ENCODE results near the gene KRTAP5-4.
"Not testable (repeated sequence)": the region's sequence is repeated elsewhere in the genome, so short reads cannot be mapped to it uniquely, and the experiment has no call there.

The KRTAP5-4 gene

DNA sequence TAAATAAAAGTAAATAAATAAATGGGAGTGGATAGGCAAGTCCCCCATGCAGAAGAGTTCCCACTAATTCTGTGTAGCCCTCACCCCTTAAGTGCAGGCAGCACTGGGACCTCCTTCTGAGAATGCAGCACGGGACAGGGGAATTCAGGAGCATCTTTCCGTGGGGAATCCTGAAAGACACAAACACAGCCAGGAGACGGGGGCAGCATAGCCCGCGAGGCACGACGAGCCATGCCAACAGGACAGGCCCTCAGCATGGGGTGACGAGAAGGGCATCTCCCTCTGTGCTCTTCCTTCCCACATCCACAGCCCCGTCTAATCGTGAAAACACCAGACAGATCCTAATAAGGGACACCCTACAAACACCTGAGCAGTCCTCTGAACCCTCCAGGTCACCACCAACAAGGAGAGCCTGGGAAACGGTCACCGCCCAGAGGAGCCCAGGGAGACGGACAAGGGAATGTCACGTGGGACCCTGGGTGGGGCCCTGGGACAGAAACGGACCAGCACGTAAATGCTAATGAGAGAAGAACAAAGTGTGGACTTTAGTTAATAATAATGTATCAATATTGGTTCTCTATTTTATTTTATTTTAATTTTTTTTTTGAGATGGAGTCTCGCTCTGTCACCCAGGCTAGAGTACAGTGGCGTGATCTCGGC, 14.5 kb upstream of the KRTAP5-4 start:
- no peak for DNase-seq

DNA sequence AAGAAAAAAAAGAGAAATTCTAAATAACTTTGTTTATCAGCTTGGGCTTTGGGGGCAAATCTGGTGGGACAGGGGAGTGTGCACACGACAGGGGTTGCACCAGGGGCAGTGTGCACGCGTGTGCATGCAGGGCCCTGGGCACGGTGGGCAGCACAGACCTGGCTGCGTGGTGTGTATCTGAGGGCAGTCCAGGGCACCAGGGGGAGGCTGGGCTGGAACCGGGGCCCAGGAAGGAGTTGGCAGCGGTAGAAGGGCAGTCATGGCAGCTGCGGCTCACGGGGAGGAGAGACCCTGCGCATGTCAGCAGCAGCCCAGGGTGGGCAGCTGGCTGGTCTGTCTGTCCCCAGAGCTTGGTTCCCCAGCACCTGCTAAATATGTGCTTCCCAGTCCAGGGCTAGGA, 11.9 kb upstream of the KRTAP5-4 start:
- DNase-seq = no peak

DNA sequence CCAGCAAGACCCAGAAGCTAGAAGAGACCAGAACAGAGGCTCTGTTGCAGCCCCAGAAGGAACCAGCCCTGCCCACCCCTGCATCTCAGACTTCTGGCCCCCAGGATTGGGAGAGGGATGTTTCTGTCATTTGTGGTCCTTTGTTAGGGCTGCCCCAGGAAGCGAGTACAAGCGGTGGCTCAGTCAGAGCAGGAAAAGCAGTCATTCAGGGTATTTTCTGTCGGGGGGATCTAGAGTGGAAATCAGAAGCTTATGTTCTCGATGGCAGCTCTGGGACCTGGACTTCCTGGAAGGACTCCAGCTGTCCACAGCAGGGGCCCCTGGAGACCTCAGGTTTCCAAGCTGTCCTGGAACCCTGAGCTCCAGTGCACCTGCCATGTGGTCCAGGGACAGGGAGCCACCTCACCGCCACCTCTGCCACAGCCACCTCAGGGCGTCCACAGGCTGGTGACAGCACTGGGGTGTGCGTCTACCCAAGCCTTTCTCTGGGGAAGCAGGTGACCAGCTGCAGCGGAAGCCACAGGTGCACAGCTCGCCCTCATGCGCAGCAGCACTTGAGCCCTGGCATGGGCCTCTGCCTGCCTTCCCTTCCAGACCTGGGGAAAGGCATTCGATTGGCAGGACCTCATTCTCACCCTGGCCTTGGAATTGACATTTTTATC, 10.2 kb upstream of the KRTAP5-4 start:
- DNase-seq = no peak

- DNase-seq = no peak
Observed at GRCh38 chr11:1631066-1631568, 9.2 kb upstream of the KRTAP5-4 start.

GRCh38 chr11:1630271-1630670, 8.3 kb upstream of the KRTAP5-4 start:
- no peak for DNase-seq

- DNase-seq = no peak
Observed at GRCh38 chr11:1629326-1630185, 7.6 kb upstream of the KRTAP5-4 start, which contains the start of gene KRTAP5-5. TSS of gene KRTAP5-5 (plus strand) at chr11:1629775. CDS start at chr11:1629841, 66 bp downstream.

DNA sequence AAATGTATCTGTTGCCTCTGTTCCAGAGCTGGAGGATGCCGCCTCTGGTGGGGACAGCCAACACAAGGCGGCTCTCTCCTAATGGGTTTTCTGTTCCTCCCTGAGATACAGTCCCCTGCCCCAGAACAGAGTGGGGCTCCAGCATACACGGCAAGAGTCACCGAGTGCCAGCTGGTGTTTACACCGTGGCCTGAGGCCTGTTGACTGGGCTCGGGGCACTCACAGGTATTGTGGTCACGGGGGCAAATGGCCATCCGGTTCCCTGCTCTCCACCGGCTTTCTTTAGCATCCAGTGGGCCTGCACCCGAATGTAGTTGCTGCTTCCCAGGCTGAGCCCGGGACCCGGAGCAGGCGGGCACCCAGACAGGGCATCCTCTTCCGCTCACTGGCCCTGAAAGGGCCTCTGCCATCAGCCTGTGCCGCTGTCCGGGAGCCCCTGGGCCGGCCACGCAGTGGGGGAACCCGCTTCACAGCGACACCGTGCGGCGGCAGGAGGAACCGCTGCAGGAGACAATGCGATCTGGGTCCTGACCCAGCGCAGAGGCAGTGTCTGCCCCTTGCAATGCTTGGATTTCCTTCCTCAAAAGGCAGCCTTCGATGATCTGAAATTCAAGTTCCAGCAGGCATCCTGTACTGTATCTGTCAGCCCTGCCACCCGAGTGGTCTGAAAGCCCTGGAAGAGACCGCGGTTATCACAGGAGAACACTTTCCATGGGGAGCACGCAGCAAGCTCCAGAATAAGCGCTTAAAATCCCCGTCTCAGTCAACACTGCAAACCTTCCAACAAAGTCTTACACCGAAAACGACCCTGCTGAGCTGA, 6.8 kb upstream of the KRTAP5-4 start:
- DNase-seq = no peak

GRCh38 chr11:1625541-1625940, 3.6 kb upstream of the KRTAP5-4 start:
- DNase-seq = no peak

DNA sequence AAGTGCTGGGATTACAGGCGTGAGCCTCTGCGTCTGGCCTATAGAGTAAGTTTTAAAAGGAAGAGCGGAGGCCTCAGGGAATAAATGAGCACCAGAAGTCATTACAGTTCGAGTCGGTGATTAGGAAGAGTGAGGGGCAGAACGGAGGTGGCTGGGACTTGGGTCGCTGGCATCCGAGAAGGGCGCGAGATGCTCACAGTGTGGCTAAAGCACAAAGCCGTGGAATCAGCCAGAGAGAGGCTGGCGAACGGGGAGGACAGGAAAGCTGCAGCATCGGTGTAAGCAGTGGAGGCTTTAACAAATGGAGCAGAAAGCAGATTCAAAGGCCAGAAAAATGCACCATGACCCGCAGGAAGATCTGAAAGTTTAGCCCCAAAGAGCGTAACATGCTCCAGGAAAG, 2.7 kb upstream of the KRTAP5-4 start:
- no peak for DNase-seq

DNA sequence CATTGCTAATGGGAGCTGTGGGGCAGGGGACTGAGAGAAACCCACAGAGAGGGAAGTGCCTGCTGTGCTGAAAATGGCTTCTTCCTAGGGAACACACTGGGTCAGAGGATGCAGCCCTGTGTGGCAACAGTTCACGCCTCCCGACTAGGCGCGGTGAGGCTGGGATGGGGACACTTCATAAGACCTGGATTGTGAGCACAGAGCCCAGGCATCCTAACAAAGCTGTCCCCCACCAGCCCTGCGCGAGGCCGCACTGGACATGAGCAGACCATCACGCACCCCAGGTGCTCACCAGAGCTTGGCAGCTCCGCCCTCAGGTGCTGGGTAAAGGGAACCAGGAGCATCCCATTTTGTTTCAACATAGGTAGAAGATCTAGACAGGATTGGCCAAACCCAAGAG, 1.8 kb upstream of the KRTAP5-4 start:
- DNase-seq = no peak

GRCh38 chr11:1619449-1619848, 2.5 kb downstream of the KRTAP5-4 start:
- DNase-seq = no peak

GRCh38 chr11:1618231-1618630, 3.7 kb downstream of the KRTAP5-4 start:
- DNase-seq = no peak

DNA sequence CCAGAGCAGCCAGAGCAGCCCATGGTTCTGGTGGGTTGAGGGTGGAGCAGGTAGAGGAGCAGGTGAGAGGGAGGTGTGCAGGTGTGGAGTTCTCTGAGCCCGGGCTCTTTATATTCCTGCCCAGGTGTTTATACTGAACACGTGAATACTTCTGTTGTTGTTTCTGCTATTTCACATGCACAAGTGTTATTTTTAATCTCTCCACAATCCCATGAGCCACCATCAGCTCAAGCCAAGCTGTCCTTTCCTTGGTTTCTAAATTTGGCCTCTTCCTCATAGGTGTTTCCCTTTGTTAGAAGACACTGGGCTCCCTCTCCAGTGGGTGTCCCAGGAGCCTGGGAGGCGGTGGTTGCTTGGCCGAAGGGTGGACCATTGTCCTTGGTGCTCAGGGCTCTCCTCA, 13.6 kb downstream of the KRTAP5-4 start, which contains the start of gene KRTAP5-3:
Gene KRTAP5-3 (minus strand): TSS at position 101 of the 400 bp plus-strand sequence. CDS start 78 bp downstream, at position 23.
- no peak for DNase-seq

DNA sequence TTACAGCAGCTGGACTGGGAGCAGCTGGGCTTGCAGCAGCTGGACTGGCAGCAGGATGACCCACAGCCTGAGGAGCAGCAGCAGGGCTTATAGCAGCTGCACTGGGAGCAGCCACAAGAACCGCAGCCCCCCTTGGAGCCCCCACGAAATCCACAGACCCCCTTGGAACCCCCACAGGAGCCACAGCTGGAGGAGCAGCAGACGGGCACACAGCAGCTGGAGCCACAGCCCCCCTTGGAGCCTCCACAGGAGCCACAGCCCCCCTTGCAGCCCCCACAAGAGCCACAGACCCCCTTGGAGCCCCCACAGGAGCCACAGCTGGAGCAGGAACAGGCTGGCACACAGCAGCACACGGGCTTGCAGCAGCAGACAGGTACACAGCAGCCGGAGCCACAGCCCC, 14.0 kb downstream of the KRTAP5-4 start:
- DNase-seq = not testable (repeated sequence)

DNA sequence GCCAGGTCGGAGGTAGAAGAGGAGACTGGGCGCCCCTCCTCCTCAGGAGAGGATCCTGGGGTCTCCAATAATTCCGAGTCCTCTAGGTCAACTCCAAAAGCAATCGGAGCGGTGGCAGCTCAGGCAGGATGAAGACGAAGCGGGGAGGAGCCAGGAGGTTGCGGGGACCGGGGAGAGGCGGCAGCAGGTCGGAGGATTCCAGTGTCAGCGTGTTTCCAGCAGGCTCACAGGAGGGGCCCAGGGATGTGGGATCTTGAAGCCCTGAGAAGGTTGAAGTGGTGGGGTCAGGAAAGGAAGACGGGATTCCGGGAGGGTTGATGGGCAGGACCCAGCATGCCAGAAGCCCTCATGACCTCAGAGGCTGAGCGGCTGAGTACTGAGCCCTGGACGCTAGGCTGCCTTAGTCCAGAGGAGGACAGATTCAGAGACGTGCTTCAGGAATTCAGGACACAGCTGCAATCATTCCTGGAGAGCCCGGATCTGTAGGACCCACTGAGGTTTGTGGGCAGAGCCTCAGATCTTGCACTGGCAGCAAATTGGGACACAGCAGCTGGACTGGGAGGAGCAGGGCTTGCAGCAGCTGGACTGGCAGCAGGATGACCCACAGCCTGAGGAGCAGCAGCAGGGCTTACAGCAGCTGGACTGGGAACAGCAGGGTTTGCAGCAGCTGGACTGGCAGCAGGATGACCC, 14.6 kb downstream of the KRTAP5-4 start:
- DNase-seq = not testable (repeated sequence)

DNA sequence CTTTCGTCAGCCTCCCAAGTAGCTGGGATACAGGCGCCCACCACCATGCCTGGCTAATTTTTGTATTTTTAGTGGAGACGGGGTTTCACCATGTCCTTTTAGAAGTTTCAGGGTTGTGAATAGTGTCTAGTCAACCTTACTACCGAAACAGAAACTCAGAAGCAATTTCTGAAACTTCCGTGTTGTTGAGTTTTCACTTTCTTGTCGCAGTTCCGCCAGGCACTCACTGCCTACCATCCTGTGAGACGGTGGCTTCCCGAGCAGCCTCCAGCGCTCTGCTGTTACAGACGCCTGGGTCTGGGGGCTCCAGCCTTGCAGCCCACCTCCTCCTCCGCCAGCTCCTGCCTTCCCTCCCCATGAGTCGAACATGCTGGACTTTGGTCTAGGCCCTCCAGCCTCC, 16.0 kb downstream of the KRTAP5-4 start:
- DNase-seq = not testable (repeated sequence)

- DNase-seq = no peak
Observed at GRCh38 chr11:1604711-1605110, 17.2 kb downstream of the KRTAP5-4 start.

GRCh38 chr11:1604181-1604580, 17.8 kb downstream of the KRTAP5-4 start:
- DNase-seq = no peak

DNA sequence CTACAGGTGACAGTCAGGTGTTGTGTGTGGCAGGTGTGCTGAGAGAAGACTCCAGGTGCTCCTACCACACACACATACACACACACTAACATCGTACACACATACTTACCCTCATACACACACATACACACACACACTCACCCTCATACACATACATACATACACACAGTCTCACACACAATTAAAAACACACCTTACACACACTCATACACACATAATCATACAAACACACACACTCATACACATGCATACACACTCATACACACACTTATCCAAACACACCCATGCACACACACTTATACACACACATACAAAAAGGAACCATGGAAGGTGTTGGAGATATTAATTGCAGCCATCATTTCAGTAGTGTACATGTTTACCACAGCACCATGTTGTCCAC, 18.3 kb downstream of the KRTAP5-4 start:
- DNase-seq = no peak

DNA sequence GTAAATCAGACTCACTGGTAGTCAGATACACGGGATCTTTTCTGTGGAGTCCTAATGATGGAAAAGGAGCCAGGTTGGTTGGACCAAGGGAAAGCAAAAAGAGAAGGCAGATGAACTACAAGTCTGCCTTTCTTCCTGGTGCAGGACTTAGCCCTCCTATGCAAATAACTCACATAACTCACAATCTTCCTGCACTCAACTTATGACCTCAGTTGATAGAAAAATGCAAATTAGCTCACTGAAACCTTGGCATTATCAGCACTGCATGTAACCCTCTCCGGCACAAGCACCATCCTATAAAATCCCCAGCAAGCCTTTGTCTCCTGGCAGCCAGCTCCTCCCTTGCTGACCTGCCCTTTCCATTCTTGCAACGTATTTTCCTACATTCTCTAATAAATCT, 20.3 kb downstream of the KRTAP5-4 start:
- DNase-seq = not testable (repeated sequence)

DNA sequence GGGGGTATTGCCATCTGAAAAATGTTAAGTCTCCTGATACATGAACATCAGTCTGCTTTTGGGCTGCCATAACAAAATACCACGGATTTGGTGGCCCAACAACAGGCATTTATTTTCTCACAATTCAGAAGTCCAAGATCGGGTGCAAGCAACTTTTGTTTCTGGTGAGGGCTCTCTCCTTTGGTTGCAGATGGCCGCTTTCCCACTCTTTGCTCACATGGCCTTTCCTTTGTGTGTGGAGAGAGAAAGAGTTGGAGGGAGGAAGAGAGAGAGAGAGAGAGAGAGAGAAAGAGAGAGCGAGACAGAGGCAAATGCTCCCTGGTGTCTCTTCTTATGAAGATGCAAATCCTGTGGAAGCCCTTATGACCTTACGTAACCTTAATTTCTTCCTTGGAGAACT, 21.3 kb downstream of the KRTAP5-4 start:
- DNase-seq = no peak

DNA sequence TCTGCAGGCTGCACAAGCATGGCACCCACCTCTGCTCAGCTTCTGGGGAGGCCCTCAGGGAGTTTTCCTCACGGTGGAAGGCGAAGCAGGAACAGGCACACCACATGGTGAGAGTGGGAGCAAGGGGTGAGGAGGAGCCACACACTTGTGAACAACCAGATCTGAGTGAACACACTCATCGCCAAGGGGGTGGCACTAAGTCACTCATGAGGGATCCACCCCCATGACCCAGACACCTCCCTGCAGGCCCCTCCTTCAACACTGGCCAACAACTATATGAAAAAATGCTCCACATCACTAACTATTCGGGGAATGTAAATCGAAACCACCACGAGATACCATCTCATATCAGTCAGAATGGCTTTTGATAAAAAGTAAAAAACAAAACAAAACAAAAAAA, 23.1 kb downstream of the KRTAP5-4 start:
- DNase-seq = no peak

Measured in HCEC 1CT (cell line).